ENCODE data around the gene PARPBP.
"Not testable (repeated sequence)": the region's sequence is repeated elsewhere in the genome, so short reads cannot be mapped to it uniquely, and the experiment has no call there.

The PARPBP gene

GRCh38 chr12:102163383-102163782 lies 43.4 kb downstream of the PARPBP start:
- no peak for DNase-seq

GRCh38 chr12:102167821-102168604 lies 48.0 kb downstream of the PARPBP start:
- DNase-seq, result no peak

- DNase-seq, result no peak
Observed at GRCh38 chr12:102169922-102170621, 50.1 kb downstream of the PARPBP start.

- no peak for DNase-seq
Observed at GRCh38 chr12:102171951-102172350, 52.0 kb downstream of the PARPBP start.

- no peak for DNase-seq
Observed at GRCh38 chr12:102172436-102172835, 52.5 kb downstream of the PARPBP start.

- DNase-seq, result no peak
Observed at GRCh38 chr12:102174117-102174516, 54.1 kb downstream of the PARPBP start.

GRCh38 chr12:102174761-102175160 lies 54.8 kb downstream of the PARPBP start:
- DNase-seq, result no peak

GRCh38 chr12:102182635-102183034 lies 62.7 kb downstream of the PARPBP start:
- no peak for DNase-seq

- DNase-seq, result no peak
Observed at GRCh38 chr12:102195826-102196225, 75.8 kb downstream of the PARPBP start.

GRCh38 chr12:102197789-102198188 lies 77.8 kb downstream of the PARPBP start, which contains the start of gene PMCH:
Gene PMCH (minus strand): TSS chr12:102197833. CDS start chr12:102197770, 63 bp downstream.
- DNase-seq, result no peak

- DNase-seq, result no peak
Observed at GRCh38 chr12:102201436-102202061, 81.6 kb downstream of the PARPBP start.

GRCh38 chr12:102202556-102202955 lies 82.6 kb downstream of the PARPBP start:
- DNase-seq, result no peak

GRCh38 chr12:102204025-102204424 lies 84.0 kb downstream of the PARPBP start:
- DNase-seq, result no peak

GRCh38 chr12:102215992-102216691 lies 96.2 kb downstream of the PARPBP start:
- DNase-seq, result no peak

GRCh38 chr12:102220736-102221135 lies 100.8 kb downstream of the PARPBP start:
- DNase-seq, result no peak

- no peak for DNase-seq
Observed at GRCh38 chr12:102227954-102228353, 108.0 kb downstream of the PARPBP start.

GRCh38 chr12:102232036-102232435 lies 112.1 kb downstream of the PARPBP start:
- DNase-seq, result no peak

- no peak for DNase-seq
Observed at GRCh38 chr12:102232446-102232845, 112.5 kb downstream of the PARPBP start.

GRCh38 chr12:102234599-102234998 lies 114.6 kb downstream of the PARPBP start:
- DNase-seq, result no peak

- not testable (repeated sequence) for DNase-seq
Observed at GRCh38 chr12:102240859-102241258, 120.9 kb downstream of the PARPBP start.

All from GOT3 (cell line).